ENCODE results near the gene ARID1B.

Gene ARID1B

GRCh38 chr6:156825475-156825874 lies 48.3 kb downstream of the ARID1B start:
- DNase-seq (ENCODE audit: low spot score): no peak

- DNase-seq (ENCODE audit: low spot score): no peak
Observed at GRCh38 chr6:156826290-156826955, 49.2 kb downstream of the ARID1B start.

GRCh38 chr6:156827382-156827781 lies 50.2 kb downstream of the ARID1B start:
- no peak for DNase-seq (ENCODE audit: low spot score)

- peak; percentile 72 for DNase-seq (ENCODE audit: low spot score)
Observed at GRCh38 chr6:156828280-156828703, 51.1 kb downstream of the ARID1B start.

GRCh38 chr6:156830126-156830525 lies 52.9 kb downstream of the ARID1B start:
- no peak for DNase-seq (ENCODE audit: low spot score)

- DNase-seq (ENCODE audit: low spot score): no peak
Observed at GRCh38 chr6:156832231-156832647, 55.1 kb downstream of the ARID1B start.

GRCh38 chr6:156832669-156833068 lies 55.5 kb downstream of the ARID1B start:
- no peak for DNase-seq (ENCODE audit: low spot score)

GRCh38 chr6:156833755-156834154 lies 56.6 kb downstream of the ARID1B start:
- DNase-seq (ENCODE audit: low spot score): no peak

GRCh38 chr6:156839129-156839528 lies 62.0 kb downstream of the ARID1B start:
- no peak for DNase-seq (ENCODE audit: low spot score)

- DNase-seq (ENCODE audit: low spot score): no peak
Observed at GRCh38 chr6:156839591-156840001, 62.4 kb downstream of the ARID1B start.

GRCh38 chr6:156840136-156840535 lies 63.0 kb downstream of the ARID1B start:
- DNase-seq (ENCODE audit: low spot score): no peak

GRCh38 chr6:156840606-156841005 lies 63.4 kb downstream of the ARID1B start:
- no peak for DNase-seq (ENCODE audit: low spot score)

GRCh38 chr6:156841508-156841907 lies 64.3 kb downstream of the ARID1B start:
- no peak for DNase-seq (ENCODE audit: low spot score)

GRCh38 chr6:156842598-156843250 lies 65.5 kb downstream of the ARID1B start:
- no peak for DNase-seq (ENCODE audit: low spot score)

- no peak for DNase-seq (ENCODE audit: low spot score)
Observed at GRCh38 chr6:156844089-156844488, 66.9 kb downstream of the ARID1B start.

GRCh38 chr6:156845454-156846155 lies 68.4 kb downstream of the ARID1B start:
- no peak for DNase-seq (ENCODE audit: low spot score)

GRCh38 chr6:156846845-156847599 lies 69.8 kb downstream of the ARID1B start:
- DNase-seq (ENCODE audit: low spot score): no peak

GRCh38 chr6:156848123-156848522 lies 70.9 kb downstream of the ARID1B start:
- no peak for DNase-seq (ENCODE audit: low spot score)

- DNase-seq (ENCODE audit: low spot score): no peak
Observed at GRCh38 chr6:156848533-156848932, 71.4 kb downstream of the ARID1B start.

- no peak for DNase-seq (ENCODE audit: low spot score)
Observed at GRCh38 chr6:156849806-156850205, 72.6 kb downstream of the ARID1B start.

- no peak for DNase-seq (ENCODE audit: low spot score)
Observed at GRCh38 chr6:156850353-156850752, 73.2 kb downstream of the ARID1B start.

GRCh38 chr6:156851454-156851921 lies 74.3 kb downstream of the ARID1B start:
- no peak for DNase-seq (ENCODE audit: low spot score)
